HCT116 (cell line): Measurements from ENCODE around the gene NOXO1. TPM values are rescaled to one million over a fixed set of nuclear protein-coding genes. Genes with fewer than 3 reads are reported as not detected.
A peak's percentile ranks its signal among the peaks of the same experiment; 100 is the strongest.

Experiments
- ATAC-seq: fragments of 200-7000 bp; cut with Tn5 transposase; 2 replicates; pipeline ENCODE4 v1.9.1; 2020; ENCODE audit warnings: mild to moderate bottlenecking, moderate library complexity
- BruUV-seq: library from RNA; stranded (reverse); fragments of 400-500 nt; replicated peaks from 2 replicates; lab custom pipeline; 2021; lab: Mats Ljungman, UMichigan
- CTCF ChIA-PET: fragments of 300-600 bp; sonication (Branson Sonifier 250); formaldehyde crosslinking; loops from one replicate; lab custom pipeline; 2021; ENCODE audit warnings: antibody characterized with exemption; lab: Charles Lee
- POLR2A ChIA-PET: fragments of 300-600, 350-600 bp; sonication (Branson Sonifier 250); formaldehyde crosslinking; loops from one replicate; lab custom pipeline; 2021; ENCODE audit warnings: antibody characterized with exemption; lab: Charles Lee
- RAD21 ChIA-PET, 2 experiments: fragments of 300-600 bp; sonication (Branson Sonifier 250); formaldehyde crosslinking; loops; one replicate each; lab custom pipeline; 2023; ENCODE audit warnings: low total read pairs in 2 of 2; ENCODE audit not compliant: uncharacterized antibody in 2 of 2, unreplicated experiment in 2 of 2, low non-redundant PET in 1 of 2; lab: Charles Lee
- DNase-seq: peaks from one replicate; pipeline ENCODE4 v3.0.0-alpha.2; 2010; ENCODE audit warnings: low read depth, low spot score
- H2AFZ ChIP-seq: fragments of 200-600 bp; shearing (Covaris generic), sonication (generic); 2 replicates; pipeline ENCODE4 v1.6.1; 2017; ENCODE audit warnings: low read depth, mixed run types, mixed read lengths, antibody characterized with exemption, low read length; ENCODE audit not compliant: poor library complexity, severe bottlenecking
- H3K27ac ChIP-seq: 2 replicates; pipeline ENCODE4 v1.5.1; 2012; ENCODE audit warnings: low read depth, low read length
- H3K27me3 ChIP-seq: fragments of 200-600 bp; sonication (generic); 2 replicates; pipeline ENCODE4 v1.6.1; 2016; ENCODE audit warnings: mixed run types, low read length, mixed read lengths; ENCODE audit not compliant: insufficient read depth
- H3K36me3 ChIP-seq, 2 experiments: fragments of 200-500 bp in 1 of 2; fragments of 200-600 bp in 1 of 2; sonication (Bioruptor generic) in 1 of 2; sonication (generic) in 1 of 2; 2 replicates each; pipeline versions ENCODE4 v1.5.1 to v1.6.1; 2014 to 2016; ENCODE audit warnings: low read length in 2 of 2, inconsistent platforms in 1 of 2, mixed read lengths in 1 of 2, mixed run types in 1 of 2; ENCODE audit not compliant: insufficient read depth in 2 of 2, control insufficient read depth in 1 of 2
- H3K4me1 ChIP-seq, 2 experiments: fragments of 200-600 bp in 1 of 2; sonication (generic) in 1 of 2; 2 replicates each; pipeline versions ENCODE4 v1.5.1 to v1.6.1; 2012 to 2017; ENCODE audit warnings: low read length in 2 of 2, inconsistent platforms in 1 of 2, mild to moderate bottlenecking in 1 of 2, mixed read lengths in 1 of 2, mixed run types in 1 of 2, moderate library complexity in 1 of 2; ENCODE audit not compliant: insufficient read depth in 2 of 2, control insufficient read depth in 1 of 2
- H3K4me2 ChIP-seq: fragments of 200-600 bp; sonication (generic); 2 replicates; pipeline ENCODE4 v1.6.1; 2017; ENCODE audit warnings: mixed run types, low read length, mixed read lengths
- H3K4me3 ChIP-seq, 2 experiments: fragments of 200-600 bp in 1 of 2; sonication (generic) in 1 of 2; replicated peaks in 1 of 2; 2 replicates each; pipeline ENCODE4 v1.5.1; 2011 to 2016; ENCODE audit warnings: low read length in 2 of 2, control low read depth in 1 of 2, low read depth in 1 of 2, mild to moderate bottlenecking in 1 of 2, mixed read lengths in 1 of 2, mixed run types in 1 of 2
- H3K79me2 ChIP-seq: fragments of 200-600 bp; sonication (generic); 2 replicates; pipeline ENCODE4 v1.6.1; 2017; ENCODE audit warnings: mild to moderate bottlenecking, mixed run types, low read length, moderate library complexity, mixed read lengths; ENCODE audit not compliant: insufficient read depth
- H3K9ac ChIP-seq: fragments of 200-600 bp; sonication (generic); 2 replicates; pipeline ENCODE4 v1.6.1; 2016; ENCODE audit warnings: low read length, mixed read lengths
- H3K9me2 ChIP-seq: fragments of 200-600 bp; sonication (generic), shearing (Covaris generic); 2 replicates; pipeline ENCODE4 v1.6.1; 2017; ENCODE audit warnings: mixed run types, mild to moderate bottlenecking, moderate library complexity; ENCODE audit not compliant: insufficient read depth
- H3K9me3 ChIP-seq, 2 experiments: fragments of 200-500 bp in 1 of 2; fragments of 200-600 bp in 1 of 2; sonication (Bioruptor generic) in 1 of 2; sonication (generic) in 1 of 2; 2 replicates each; pipeline ENCODE4 v1.6.1; 2014 to 2017; ENCODE audit warnings: low read length in 2 of 2, mixed read lengths in 2 of 2, inconsistent platforms in 1 of 2, low read depth in 1 of 2, mild to moderate bottlenecking in 1 of 2, mixed run types in 1 of 2, moderate library complexity in 1 of 2; ENCODE audit not compliant: control insufficient read depth in 1 of 2, insufficient read depth in 1 of 2
- H4K20me1 ChIP-seq: fragments of 200-600 bp; sonication (generic), shearing (Covaris generic); 2 replicates; pipeline ENCODE4 v1.6.1; 2017; ENCODE audit warnings: mixed run types, mild to moderate bottlenecking, moderate library complexity; ENCODE audit not compliant: insufficient read depth
- CBX3 ChIP-seq: IDR thresholded peaks from 2 replicates; pipeline ENCODE4 v1.6.1; 2012; ENCODE audit warnings: low read depth
- EGR1 ChIP-seq: IDR thresholded peaks from 2 replicates; pipeline ENCODE4 v1.6.1; 2012; ENCODE audit warnings: low read depth
- EZH2 ChIP-seq: fragments of 200-600 bp; sonication (generic); IDR thresholded peaks from 2 replicates; pipeline ENCODE4 v1.6.1; 2017; ENCODE audit warnings: antibody characterized with exemption, mixed run types
- EZH2phosphoT487 ChIP-seq: fragments of 200-600 bp; IDR thresholded peaks from 2 replicates; pipeline ENCODE4 v1.6.1; 2018; ENCODE audit warnings: antibody characterized with exemption, borderline replicate concordance
- JUND ChIP-seq: IDR thresholded peaks from 2 replicates; pipeline ENCODE4 v1.6.1; 2012
- POLR2AphosphoS5 ChIP-seq: IDR thresholded peaks from 2 replicates; pipeline ENCODE4 v1.6.1; 2011; ENCODE audit warnings: mild to moderate bottlenecking, low read depth, low read length, moderate library complexity
- SIN3A ChIP-seq: IDR thresholded peaks from 2 replicates; pipeline ENCODE4 v1.6.1; 2012; ENCODE audit warnings: low read depth
- ZNF274 ChIP-seq: fragments of 200-500 bp; sonication (Bioruptor generic); IDR thresholded peaks from 2 replicates; pipeline ENCODE4 v1.6.1; 2014; ENCODE audit warnings: mild to moderate bottlenecking, low read depth, low read length, inconsistent platforms
- intact Hi-C: fragments of 100-400 bp; cut with micrococcal nuclease; formaldehyde crosslinking; loops from 2 replicates; pipeline ENCODE4 v1.10.0; 2022
- total RNA-seq: library from RNA; stranded (reverse); gene quantifications from one replicate; pipeline ENCODE4 v1.2.1, GENCODE V29; 2021; ENCODE audit not compliant: unreplicated experiment
- TF ChIP-seq, protein P1 (sequence below): IDR thresholded peaks from 2 replicates; pipeline ENCODE4 v1.6.1; 2012; ENCODE audit warnings: low read depth
- TF ChIP-seq, protein P2 (sequence below): IDR thresholded peaks from 2 replicates; pipeline ENCODE4 v1.6.1; 2012
- TF ChIP-seq, protein P3 (sequence below): IDR thresholded peaks from 2 replicates; pipeline ENCODE4 v1.6.1; 2011; ENCODE audit warnings: mild to moderate bottlenecking, low read length, moderate library complexity; ENCODE audit not compliant: insufficient replicate concordance; ENCODE audit errors: extremely low read depth

Gene NOXO1
- total RNA-seq, 1 experiment from 2014 or later: 10.0 TPM

DNA sequence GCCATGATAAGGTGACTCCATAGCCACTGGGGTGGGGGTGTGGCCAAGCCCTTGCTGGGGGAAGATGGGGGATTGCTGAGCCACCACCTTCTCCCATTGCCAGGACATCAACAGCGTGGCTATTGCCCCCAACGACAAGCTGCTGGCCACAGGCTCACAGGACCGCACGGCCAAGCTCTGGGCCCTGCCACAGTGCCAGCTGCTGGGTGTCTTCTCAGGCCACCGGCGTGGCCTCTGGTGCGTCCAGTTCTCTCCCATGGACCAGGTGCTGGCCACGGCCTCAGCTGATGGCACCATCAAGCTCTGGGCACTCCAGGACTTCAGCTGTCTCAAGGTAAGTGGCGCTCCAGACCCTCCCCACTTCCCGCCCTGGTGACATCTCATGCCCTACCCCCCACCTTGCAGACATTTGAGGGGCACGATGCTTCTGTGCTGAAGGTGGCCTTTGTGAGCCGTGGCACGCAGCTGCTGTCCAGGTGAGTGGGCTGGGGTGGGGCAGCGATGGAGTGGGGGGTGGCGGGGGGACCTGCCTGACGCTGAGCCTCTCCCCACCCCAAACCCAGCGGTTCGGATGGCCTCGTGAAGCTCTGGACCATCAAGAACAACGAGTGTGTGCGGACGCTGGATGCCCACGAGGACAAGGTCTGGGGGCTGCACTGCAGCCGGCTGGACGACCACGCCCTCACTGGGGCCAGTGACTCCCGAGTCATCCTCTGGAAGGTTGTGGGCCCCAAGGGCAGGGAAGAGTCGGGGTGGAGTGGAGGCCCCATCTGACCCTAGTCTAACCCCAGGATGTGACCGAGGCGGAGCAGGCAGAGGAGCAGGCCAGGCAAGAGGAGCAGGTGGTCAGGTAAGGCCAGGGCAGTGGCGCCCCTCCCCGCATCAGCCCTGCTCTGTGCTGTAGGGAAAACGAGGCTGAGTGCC is 4.1 kb downstream of the NOXO1 start:
- no peak overlapping the region for H2AFZ ChIP-seq
- BruUV-seq: no TSS peak
- TF ChIP-seq CBX3 (no peak), POLR2AphosphoS5 (peak; percentile 29; the same call in 1 of the 2 replicates), EZH2phosphoT487 (no peak)
- H3K4me1 ChIP-seq: peaks cover 37 to 59% of the 10 kb centered on the region in 2 experiments
- intact Hi-C loops: no loop called here
- H3K4me2 ChIP-seq: no peak overlapping the region
- no peak overlapping the region for H3K9ac ChIP-seq
- H4K20me1 ChIP-seq: no peaks in the 10 kb centered on the region
- RAD21 ChIA-PET: interaction anchor here in 1 of 2 experiments (0.6 kb wide), 1 partner anchor 13 kb away, joined by 6 read pairs; the partner anchor contains the start of gene RPS2
- POLR2A ChIA-PET: interaction anchor here (3.3 to 12.5 kb wide), 2 partner anchors 11 to 17 kb away, joined by 14 to 104 read pairs; partner anchors contain the start of genes NDUFB10, RNF151 and RPS2
- CTCF ChIA-PET: interaction anchor here (1.4 kb wide), 1 partner anchor 27 kb away, joined by 5 read pairs; no protein-coding TSS in a partner anchor
- H3K9me2 ChIP-seq: no peaks in the 10 kb centered on the region
- H3K9me3 ChIP-seq: no peaks in the 10 kb centered on the region
- H3K27me3 ChIP-seq: no peaks in the 10 kb centered on the region
- H3K79me2 ChIP-seq: peaks cover 28% of the 10 kb centered on the region
- peaks cover 0 to 41% of the 10 kb centered on the region in 2 experiments; a peak in 2 of 4 replicates for H3K36me3 ChIP-seq
- DNase-seq: no peak
- peak overlapping the region; percentile 88; the same call in 1 of the 2 replicates for H3K27ac ChIP-seq
- H3K4me3 ChIP-seq: no peak overlapping the region
- ATAC-seq: no peak

DNA sequence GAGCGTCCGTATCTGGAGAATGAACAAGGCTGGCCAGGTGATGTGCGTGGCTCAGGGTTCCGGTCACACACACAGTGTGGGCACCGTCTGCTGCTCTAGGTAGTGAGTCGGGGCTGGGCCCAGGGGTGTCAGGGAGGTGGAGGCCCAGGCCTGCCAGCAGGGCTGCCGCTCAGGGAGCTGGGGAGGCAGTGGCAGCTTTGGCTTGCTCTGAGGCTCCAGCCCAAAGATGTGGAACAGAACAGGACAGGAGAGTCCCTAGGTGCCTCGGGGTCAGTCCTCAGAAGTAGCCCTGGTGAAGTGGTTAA is 5.1 kb downstream of the NOXO1 start:
- no peaks in the 10 kb centered on the region for H3K9me2 ChIP-seq
- ChIA-PET RAD21 (no interaction called here), CTCF (no interaction called here), POLR2A (interaction anchor here (12.5 kb wide), 1 partner anchor 10 kb away, joined by 104 read pairs; the partner anchor contains the start of genes RNF151 and RPS2)
- H3K9ac ChIP-seq: no peak overlapping the region
- TF ChIP-seq, protein P1, sequence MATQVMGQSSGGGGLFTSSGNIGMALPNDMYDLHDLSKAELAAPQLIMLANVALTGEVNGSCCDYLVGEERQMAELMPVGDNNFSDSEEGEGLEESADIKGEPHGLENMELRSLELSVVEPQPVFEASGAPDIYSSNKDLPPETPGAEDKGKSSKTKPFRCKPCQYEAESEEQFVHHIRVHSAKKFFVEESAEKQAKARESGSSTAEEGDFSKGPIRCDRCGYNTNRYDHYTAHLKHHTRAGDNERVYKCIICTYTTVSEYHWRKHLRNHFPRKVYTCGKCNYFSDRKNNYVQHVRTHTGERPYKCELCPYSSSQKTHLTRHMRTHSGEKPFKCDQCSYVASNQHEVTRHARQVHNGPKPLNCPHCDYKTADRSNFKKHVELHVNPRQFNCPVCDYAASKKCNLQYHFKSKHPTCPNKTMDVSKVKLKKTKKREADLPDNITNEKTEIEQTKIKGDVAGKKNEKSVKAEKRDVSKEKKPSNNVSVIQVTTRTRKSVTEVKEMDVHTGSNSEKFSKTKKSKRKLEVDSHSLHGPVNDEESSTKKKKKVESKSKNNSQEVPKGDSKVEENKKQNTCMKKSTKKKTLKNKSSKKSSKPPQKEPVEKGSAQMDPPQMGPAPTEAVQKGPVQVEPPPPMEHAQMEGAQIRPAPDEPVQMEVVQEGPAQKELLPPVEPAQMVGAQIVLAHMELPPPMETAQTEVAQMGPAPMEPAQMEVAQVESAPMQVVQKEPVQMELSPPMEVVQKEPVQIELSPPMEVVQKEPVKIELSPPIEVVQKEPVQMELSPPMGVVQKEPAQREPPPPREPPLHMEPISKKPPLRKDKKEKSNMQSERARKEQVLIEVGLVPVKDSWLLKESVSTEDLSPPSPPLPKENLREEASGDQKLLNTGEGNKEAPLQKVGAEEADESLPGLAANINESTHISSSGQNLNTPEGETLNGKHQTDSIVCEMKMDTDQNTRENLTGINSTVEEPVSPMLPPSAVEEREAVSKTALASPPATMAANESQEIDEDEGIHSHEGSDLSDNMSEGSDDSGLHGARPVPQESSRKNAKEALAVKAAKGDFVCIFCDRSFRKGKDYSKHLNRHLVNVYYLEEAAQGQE: no peak
- TF ChIP-seq ZNF274: no peak
- no peak for TF ChIP-seq SIN3A
- no peak for TF ChIP-seq EGR1
- no peak for TF ChIP-seq JUND
- TF ChIP-seq, protein P2, sequence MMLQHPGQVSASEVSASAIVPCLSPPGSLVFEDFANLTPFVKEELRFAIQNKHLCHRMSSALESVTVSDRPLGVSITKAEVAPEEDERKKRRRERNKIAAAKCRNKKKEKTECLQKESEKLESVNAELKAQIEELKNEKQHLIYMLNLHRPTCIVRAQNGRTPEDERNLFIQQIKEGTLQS: no peak
- TF ChIP-seq, protein P3, sequence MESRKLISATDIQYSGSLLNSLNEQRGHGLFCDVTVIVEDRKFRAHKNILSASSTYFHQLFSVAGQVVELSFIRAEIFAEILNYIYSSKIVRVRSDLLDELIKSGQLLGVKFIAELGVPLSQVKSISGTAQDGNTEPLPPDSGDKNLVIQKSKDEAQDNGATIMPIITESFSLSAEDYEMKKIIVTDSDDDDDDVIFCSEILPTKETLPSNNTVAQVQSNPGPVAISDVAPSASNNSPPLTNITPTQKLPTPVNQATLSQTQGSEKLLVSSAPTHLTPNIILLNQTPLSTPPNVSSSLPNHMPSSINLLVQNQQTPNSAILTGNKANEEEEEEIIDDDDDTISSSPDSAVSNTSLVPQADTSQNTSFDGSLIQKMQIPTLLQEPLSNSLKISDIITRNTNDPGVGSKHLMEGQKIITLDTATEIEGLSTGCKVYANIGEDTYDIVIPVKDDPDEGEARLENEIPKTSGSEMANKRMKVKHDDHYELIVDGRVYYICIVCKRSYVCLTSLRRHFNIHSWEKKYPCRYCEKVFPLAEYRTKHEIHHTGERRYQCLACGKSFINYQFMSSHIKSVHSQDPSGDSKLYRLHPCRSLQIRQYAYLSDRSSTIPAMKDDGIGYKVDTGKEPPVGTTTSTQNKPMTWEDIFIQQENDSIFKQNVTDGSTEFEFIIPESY: no peak
- no peak for TF ChIP-seq EZH2
- peaks cover 27 to 49% of the 10 kb centered on the region in 2 experiments for H3K4me1 ChIP-seq
- H2AFZ ChIP-seq: no peak overlapping the region
- BruUV-seq: no TSS peak
- DNase-seq (no peak), ATAC-seq (no peak)
- H3K79me2 ChIP-seq: peaks cover 32% of the 10 kb centered on the region
- no peak overlapping the region for H3K4me3 ChIP-seq
- no peaks in the 10 kb centered on the region for H3K27me3 ChIP-seq
- H3K9me3 ChIP-seq: no peaks in the 10 kb centered on the region
- H3K36me3 ChIP-seq: peaks cover 0 to 41% of the 10 kb centered on the region in 2 experiments; a peak in 2 of 4 replicates
- no peaks in the 10 kb centered on the region for H4K20me1 ChIP-seq
- intact Hi-C loops: no loop called here
- H3K27ac ChIP-seq: no peak overlapping the region
- no peak overlapping the region for H3K4me2 ChIP-seq
